Suppressor macrophage treated with lipopolysaccharide for 1 hour (primary cell): ENCODE measurements around the gene CACNA1C.

ENCODE experiments used
- DNase-seq, 3 donors: peaks; one replicate each; pipeline ENCODE4 v3.0.0-alpha.2; 2020 to 2022

The CACNA1C gene

DNA sequence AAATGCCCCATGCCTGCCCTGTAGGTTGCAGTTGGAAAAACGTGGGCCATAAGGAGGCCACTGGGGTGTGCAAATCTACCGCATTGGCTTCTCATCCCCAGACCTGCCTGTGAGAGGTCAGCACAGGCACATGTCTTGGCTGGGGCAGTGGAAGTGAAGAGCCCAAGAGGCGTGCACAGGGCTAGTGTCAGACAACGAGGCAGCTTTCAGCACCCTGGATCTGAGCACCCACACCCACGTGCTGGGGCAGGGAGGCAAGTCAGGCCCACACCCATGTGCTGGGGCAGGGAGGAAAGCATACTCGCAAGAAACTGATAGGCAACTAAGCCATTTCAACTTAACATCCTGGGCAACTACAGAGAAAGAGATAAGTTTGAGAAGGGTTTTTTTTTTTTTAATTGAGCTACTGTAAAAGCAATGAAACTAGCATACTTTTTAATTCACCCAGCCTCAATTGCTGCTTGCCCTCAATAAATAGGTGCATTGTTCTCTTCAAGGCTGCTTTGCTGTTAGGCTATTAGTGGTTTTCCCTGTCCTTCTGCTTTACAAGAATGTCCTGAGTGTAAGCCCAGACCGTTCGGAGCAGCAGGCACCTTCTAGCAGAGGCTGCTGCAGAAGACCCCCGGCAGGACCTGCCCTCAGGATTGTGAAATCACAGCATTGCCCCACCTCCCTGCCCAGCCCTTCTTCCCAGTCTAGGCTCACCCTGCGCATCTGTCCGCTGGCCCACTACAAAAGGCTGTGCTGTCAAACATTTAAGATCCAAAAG, 386.7 kb downstream of the CACNA1C start:
- DNase-seq: no peak

DNA sequence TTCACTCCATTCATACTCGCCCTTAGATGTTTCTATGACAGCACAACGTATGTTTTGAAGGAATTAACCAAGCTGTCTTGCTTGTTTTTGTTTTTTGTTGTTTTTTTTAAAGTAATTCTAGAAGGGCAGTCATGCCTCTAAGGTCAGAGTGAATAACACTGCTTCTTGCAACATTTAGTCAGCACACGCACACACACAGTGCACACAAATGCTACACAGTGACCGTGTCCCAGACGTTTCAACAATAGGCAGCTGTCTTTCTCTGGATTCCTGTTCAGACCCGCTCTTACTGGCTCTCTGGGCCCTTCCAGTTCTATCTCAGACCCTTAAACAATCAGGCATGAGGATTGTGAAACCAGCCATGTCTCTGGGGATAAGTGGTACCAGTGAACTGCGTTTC, 391.0 kb downstream of the CACNA1C start:
- no peak for DNase-seq

DNA sequence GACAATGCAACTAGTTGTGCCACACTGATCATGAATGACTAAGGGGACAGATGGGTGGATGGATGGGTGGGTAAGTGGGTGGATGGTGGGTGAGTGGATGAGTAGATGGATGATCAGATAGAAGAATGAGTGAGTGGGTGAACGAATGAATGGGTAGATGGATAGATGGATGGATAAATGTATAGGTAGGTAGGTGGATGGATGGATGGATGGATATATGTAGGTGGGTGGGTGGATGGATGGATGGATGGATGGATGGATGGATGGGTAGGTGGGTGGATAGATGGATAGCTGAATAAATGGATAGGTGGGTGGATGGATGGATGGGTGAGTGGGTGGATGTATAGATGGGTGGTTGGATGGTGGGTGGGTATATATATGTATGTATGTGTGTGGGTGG, 393.2 kb downstream of the CACNA1C start:
- DNase-seq: no peak

DNA sequence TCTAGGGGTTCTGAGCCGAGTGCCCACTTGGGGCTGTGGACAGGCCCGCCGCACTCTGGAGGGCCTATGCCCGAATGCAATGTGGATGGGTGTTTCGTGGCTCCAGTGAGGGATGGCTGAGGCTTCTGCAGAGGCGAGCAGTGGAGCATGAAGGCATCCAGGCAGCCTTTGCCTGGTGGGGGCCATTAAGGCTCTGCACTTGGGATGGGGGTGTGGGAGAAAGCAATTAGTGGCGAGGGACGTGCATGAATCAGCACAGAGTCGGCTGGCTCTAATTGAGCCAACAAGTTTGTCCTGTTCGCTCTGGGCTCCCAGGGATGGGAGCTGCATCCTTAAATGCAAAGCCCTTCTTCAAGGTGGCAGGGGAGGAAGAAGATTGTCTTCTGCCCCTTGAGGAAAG, 395.1 kb downstream of the CACNA1C start:
- no peak for DNase-seq

DNA sequence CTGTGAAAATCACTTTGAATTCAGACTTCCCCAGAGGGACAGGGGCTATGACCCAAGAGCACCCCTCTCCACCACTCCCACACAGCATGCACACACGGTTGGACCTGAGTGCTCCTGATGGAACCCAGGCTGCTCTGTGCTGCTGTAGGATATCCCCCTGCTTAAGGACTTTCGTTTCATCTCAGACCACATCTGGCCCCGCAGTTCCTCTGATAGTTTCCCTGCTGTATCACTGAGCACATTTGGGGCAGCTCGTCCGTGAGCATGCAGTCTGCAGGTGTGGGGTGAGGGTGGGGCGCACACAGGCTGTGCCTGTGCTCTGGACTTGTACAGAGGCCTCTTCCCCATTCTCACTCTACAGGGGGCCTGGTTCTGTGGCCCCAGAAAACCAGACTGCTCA, 396.8 kb downstream of the CACNA1C start:
- no peak for DNase-seq

DNA sequence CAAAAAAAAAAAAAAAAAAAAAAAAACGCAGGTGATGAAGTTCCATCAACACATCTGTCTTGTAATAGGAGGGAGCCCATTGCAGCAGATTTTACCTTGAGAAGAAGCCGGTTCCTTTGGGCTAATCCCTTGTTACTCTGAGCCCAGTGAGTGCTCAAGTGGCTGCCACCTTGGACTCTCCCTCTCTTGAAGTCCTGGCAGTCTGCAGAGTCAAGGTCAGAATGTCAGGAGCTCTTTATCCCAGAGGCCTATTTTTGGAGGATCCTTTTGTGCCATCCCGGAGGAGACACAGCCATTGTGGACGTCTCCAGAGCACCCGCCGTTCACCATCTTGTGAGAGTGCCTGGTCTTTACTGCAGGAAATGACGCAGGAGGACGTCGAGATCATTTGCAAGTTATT, 397.8 kb downstream of the CACNA1C start:
- no peak for DNase-seq

DNA sequence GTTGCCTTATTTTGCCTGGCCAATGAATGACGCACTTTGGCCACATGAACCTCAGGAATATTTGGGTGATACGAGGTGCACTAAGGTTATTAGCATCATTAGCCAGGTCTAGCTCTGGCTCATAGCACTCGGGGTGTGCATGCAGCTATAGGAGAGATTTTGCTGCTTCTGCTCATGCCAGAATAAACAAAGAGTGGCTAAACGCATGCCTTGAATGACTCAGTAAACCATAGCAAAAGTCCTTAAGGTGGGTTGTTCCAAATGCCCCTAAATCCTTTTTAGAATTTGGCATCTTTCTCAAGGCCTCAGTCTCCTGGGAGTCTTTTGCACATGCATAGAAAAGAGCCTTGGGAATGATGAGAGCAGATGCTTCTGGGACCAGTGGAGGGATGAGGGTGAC, 398.2 kb downstream of the CACNA1C start:
- DNase-seq: no peak

DNA sequence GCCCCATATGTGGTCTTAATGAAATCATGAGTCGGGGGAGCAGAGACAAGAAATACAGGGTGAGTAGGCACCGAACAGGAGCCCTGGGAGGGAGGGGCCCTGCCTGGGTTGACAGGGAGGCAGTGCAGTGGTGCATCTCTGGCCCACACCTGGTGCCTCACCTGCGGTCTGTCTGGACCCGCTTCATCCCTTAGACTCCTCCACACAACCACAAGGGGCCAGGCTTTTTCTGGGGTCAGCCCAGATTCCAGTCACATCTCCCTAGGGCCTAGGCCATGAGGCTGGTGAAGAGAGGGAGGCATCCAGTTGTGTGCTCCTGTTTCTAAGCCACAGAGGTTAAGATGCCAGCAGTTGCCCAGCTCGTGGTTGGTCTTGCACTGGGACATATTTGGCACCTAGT, 398.7 kb downstream of the CACNA1C start:
- no peak for DNase-seq

DNA sequence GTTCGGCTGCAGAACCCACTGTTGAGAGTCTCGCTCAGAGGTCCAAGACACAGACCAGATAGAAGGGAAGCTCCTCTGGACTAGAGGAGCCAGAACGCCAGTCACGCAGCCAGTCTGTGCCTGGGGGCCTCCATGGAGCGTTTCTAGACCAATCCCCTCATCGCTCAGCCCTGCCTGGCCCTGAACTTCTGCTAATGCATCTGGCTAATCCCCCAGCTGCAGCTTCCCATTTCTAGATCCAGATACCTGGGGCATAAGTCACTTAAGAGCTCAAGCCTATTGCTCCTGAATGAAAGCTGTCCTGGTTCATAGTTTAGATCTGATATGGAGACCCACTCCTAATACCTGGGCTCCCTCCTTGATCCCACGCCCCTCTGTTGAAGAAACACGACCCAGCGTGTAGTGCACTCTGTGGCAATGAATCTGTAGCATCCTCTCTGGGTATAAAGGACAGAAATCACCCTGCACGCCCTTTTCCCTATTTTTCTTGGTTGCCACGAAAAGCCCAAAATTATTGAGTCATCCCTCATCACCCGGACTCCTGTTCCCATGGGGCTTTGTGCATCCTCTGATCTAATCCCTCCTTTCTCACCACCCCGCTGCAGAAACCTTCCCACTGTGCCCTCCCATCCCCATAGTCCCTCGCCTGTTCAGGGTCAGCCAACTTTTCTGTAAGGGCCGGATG, 400.4 kb downstream of the CACNA1C start:
- DNase-seq: no peak

DNA sequence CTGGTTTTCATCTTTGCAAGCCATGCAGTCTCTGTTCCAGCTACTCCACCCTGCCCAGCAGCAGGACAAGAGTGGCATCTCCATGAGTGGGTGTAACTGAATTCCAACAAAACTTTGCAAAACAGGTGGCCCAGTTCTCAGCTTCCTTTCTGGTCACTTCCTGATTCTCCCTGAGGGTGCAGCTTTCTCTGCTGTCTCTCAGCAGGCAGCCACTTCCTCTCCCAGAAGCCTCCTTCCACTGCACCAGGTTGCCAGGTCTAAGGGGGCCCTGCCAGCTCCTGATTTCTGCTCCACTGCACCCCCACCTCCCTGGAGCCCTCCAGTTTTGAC, 400.9 kb downstream of the CACNA1C start:
- peak; percentile 22 to 37 (median 25) for DNase-seq

DNA sequence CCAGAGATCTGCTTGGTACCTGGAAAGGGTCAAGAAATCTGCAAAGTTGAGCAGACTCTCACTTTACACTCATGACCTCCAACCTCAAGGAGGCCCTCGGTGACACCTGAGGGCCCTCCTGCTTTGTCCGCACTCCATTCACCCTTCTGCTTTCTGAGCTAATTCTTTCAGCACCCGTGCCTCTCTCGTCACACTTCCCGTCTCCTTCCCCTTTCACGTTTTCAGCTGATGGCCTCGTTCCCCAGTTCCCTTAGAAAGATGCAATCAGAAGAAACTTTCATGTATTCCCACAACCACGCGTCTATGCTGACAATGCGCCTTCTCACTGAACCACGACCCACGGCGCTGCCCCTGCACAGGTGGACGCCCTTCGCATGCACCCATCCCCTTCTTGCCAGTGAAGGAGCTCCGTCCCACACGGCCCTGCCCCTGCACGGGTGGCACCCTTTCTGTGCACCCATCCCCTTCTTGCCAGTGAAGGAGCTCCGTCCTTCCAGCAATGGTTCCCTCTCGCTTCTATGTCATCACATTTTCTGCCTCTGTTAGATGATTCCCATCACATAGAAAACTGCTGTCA, 401.9 kb downstream of the CACNA1C start:
- peak; percentile 27 to 39 (median 35) for DNase-seq

DNA sequence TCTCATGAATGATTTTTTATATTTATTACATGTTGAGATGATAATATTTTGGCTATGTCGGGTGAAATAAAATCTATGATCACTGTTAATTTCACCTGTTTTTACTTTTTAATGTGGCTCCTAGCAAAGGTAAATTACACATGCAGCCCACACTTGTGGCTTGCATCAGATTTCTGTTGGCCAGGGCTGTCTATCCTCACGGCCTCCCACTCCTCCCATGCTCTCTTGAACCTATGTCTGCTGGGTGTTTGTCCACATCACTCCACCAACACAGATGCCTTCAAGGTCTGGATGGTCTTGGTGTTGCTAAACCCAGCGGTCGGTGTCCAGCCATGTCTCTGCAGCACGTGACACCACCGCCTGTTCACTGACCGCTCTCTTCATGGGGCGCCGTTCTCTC, 402.6 kb downstream of the CACNA1C start:
- no peak for DNase-seq

DNA sequence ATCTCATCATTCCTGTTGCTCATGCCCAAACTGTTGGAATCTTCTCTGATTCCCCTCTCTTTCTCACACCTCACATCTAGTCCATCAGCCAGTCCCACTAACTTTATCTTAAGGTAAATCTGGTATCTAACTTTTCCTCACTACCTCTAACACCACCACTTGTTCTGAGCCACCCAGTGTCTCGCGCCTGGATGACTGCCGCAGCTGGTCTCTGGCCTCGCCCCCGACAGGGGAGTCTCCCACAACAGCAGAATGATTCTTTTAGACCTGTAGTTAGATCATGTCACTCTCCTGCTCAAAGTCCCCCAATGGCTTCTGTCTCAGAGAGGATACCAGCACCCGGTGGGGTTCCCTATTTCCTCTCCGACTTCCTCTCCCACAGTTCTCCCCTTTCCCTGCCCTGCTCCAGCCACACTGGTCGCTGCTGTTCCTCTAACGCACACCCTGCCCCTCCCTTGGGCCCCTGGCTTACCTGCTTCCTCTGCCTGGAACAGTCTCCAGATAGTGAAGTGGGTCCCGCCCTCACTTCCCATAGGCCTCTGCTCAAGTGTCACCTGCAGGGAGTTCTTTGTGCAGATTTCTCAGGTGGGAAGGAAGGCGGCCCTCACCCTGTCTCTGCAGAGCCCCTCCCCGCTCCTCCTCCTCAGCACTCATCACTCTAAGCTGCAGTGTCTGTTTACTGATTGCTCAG, 403.5 kb downstream of the CACNA1C start:
- no peak for DNase-seq

DNA sequence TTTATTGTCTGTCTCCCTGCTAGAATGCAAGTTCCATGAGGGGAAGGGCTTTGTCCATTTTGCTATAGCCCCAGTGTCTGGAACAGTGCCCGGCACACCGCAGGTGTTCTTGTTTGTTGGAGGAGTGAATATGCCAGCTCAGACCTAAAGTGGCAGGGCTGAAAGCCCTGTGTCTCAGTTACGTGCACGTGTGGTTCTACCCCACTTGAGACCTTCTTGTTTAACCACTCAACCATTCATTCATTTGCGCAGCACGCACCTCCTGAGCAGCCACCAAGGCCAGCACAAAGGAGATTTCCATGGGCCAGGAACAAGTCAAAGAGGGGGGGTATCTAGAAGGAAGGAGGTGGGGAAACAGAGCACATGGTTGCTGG, 404.0 kb downstream of the CACNA1C start:
- no peak for DNase-seq

DNA sequence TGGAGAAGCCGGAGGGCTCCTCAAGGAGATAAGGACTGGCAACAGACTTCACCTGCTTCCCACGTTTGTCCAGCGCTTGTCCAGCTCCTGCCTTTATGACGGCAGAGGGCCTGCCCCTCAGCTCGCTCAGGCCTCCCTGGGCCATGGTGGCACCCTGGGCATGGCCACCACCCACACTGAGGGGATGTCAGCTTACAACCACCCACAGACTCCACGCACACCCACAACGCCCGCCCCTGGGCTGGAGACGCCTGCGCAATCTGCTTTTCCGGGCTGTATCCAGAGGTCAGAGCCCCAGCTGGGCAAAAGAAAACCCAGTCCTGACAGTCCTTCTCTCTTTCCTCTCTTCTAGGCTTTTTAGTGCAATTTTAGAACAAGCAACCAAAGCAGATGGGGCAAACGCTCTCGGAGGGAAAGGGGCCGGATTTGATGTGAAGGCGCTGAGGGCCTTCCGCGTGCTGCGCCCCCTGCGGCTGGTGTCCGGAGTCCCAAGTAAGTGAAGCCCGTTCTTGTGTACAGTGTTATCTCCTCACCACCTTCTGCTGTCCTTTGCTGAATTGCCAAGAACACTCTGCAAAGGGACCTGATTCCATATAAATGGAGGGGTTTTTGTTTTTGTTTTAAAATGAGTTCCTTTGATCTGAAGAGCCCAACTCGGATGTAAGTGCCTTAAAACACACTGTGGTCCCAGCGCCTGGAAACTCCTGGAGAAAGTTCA, 404.6 kb downstream of the CACNA1C start:
- no peak for DNase-seq

DNA sequence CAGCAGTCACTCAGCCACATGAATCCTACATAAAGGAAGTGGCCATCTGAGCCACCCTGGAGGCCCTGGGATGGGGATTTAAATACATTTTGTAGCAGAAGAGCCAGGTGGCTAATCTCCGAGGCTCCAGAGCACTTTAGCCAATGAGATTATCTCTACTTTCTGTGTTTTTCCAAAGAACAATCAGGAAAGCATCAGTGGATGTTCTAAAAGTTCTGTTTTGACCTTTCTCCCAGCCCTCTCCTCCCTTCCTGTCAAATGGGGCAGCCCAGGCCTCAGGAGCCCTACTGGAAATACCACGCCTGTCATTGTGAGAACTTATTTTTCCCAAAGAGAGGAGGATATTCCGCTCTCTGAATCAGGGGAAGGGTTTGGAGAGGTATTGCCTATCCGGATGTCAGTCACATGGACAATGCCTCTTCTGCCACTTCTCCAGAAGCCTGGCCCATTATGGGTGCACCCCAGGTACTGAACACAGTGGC, 405.2 kb downstream of the CACNA1C start:
- DNase-seq: no peak

DNA sequence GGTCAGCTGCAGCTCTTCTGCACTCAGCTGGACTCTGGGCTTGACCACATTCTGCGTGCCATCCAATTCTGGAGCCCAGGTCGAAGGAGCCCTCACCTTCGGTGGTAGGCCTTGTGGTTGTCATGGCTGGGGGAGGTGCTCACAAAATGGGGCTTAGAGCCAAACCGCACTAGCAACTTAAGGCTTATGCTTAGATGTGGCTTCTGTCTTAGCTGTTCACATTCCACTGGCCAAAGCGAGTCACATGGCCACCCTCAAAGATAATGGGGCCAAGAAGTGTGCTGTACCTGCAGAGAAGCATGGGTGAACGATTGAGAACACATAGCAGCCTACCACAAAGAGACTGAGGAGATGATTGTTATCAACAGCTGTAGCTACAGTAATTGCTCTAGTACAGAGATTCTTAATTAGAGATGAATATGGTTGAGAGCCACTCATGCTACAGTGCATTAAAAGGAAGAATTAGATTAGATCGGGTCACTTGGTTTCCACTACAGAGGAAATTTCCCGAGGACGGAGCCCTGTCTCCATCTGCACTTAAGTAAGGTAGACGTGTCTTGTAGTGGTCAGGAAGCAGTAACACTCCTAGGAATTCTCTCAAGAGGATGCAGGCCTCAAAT, 407.4 kb downstream of the CACNA1C start:
- DNase-seq: no peak

DNA sequence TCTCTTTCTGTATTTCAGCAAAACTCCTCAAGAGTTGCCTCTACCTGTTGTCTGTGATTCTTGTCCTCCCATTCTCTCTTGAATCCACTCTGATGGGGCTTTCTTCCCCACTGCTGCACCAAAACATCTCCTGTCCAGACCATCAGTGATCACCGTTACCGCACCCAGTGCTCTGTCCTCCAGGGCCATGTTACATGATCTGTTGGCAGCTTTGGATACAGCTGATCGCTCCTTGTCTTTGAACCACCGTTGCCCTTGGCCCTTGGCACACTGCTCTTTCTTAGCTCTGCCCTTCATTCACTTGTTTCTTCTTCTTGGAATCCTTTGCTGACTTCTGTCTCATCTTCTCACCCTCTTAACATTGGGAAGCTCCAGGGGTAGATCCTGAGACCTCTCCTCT, 408.3 kb downstream of the CACNA1C start:
- no peak for DNase-seq

DNA sequence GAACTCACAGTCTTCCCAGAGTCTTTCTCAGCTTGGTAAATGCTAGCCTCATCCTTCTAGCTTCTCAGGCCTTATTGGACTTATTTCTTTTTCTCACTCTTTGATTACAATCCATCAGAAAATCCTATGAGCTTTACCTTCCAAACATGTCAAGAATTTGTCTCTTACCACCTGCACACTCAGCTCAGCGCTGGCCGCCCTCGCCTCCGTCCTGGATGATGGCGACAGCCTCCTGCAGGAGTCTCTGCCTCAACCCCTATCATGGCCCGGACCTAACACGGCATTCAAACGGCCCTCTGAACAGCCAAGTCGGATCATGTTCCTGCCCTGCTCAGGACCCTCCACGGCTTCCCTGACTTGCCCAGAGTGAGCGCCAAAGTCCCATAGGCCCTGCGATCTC, 408.9 kb downstream of the CACNA1C start:
- no peak for DNase-seq

DNA sequence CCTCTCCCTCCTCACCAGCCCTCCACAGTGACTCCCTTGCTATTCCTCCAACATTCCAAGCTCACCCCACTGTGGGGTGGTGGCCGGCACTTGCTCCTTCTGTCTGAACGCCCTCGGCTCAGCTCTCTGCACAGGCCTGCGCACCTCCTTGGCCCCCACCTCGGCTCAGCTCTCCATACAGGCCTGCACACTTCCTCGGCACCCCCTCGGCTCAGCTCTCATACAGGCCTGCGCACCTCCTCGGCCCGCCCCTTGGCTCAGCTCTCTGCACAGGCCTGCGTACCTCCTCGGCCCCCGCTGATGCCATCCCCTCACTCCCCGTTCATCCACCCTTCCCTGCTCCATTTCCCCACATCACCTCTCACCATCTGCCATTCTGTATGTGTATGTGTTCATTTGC, 409.3 kb downstream of the CACNA1C start:
- DNase-seq: no peak

DNA sequence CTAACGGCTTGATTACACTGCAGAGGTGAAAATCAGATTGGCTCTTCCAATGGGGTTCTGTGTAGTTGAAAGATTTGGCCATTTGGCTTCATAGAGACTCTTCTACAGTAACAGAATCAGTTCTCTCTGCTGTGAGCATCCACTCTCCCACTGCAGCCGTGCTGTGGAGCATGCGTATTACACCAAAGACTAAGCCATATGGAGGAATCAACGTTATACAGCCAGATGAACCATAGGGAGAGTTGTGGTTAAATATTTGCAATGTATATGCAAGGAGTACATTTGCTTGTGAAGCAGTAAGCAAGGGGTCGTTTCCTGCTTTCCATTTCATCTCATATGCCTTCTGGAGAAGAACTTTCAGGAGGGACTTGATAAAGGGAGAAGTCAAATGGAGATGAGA, 410.9 kb downstream of the CACNA1C start:
- DNase-seq: no peak

DNA sequence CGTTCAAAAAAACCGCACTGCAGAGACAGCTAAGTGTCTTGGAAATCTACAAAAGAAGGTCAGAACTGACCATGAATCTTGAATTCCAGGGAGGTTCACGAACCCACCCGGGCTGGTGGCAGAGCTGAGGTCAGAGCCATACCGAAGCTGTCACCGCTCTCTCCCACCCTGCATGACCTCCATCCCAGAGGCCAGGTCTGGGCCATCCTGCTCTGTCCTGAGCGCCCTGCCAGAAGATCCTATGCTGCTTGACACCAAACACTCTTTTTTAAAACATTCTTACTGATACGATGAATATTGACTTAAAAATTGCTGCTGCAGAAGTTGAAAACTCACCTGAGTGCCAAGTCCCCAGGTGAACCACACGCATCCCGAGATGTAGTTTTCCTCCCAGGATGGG, 412.9 kb downstream of the CACNA1C start:
- no peak for DNase-seq

DNA sequence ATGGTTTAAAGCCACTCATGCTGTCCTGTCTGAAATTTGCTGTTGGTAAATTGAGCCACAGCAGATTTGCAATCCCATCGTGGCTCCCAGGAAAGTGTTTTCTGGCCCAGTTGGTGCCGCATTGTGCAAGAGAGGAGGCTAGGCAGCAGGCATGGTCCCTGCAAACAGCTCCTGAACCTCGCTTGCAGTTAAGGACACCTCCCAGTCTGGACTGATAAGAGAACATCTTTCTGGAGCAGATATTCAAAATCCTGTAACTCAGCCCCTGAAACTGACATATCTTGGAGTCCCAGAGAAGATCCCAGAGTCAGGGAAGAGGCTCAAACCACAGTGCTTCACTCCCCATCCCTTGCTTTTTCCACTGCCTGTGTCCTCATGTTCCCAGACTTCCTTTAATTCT, 413.4 kb downstream of the CACNA1C start:
- no peak for DNase-seq
